HG03354 (cell line): ENCODE results near the gene ALDH3A1.
A peak's percentile ranks its signal among the peaks of the same experiment; 100 is the strongest.
"Not testable (repeated sequence)": the region's sequence is repeated elsewhere in the genome, so short reads cannot be mapped to it uniquely, and the experiment has no call there.

Source experiments
- ATAC-seq: cut with Tn5 transposase; IDR thresholded peaks from one replicate; pipeline ENCODE4 v1.9.1; 2021; ENCODE audit warnings: mild to moderate bottlenecking; ENCODE audit not compliant: unreplicated experiment, poor library complexity, severe bottlenecking

The ALDH3A1 gene

DNA sequence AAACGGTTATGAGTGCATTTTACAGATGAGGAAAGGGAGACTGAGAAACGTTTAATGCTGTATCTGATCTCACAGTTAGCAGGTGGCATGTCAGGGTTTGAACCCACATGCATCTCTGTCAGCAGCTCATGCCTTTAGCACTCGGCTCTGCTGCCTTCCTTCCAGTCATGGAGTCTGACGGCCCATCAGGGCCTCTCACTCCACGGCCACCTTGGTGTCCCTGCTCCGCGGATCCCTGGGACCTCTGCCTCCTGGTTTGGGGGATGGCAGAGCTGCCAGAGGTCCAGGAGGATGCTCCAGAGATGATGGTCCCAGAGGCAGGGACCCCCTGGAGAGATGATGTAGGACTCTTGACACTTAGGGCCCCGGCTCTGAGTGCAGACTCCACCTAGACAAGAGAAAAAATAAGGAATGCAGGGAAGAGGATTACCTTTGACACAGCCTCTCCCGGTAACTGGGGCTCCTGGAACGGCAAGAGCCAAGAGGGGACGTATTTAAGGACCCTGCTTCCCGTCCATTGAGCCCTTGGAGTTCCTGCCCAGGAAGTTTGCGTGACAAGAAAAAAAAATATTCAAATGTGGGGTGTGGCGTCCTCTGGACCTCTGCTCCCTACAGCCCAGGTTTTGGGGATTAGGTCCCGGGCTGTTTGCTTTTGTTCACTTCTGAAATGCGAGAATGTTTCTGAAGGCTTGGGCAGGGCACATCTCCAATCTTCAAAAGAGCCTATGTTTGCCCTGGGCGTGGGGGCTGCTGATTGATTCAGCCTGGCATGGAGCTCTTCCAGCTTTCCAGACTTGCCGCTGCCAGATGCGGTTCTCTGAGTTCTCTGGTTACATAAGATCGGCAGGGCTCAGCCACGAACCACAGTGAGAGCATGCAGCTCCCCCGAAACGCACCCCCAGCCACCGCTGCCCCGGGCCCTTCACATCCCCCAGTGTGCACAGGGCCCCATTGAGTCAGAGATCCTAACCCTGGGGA, at the start of gene ALDH3A1:
ALDH3A1 (minus strand) TSS at position 470 of the 978 bp plus-strand sequence. CDS start 3,169 bp downstream, outside the sequence.
- no peak for ATAC-seq

DNA sequence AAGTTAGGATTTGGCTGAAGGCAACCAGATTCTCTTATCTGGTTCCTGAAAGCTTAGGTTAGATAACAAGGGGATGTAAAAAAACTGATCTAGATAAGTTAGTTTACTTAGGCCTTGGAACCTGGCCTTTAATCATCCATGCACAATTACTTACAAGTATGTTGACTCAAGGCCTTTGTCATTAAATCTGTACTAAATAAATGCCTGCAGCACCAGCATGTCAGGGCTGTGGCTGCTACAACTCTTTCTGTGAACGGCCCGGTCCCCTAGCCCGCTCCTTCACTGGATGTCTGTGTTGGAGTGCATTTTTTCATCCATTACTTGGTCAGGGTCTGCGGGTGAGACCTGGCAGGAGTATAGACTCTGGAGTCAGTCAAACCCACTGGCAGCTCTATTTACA, 48.4 kb upstream of the ALDH3A1 start:
- ATAC-seq, result no peak

DNA sequence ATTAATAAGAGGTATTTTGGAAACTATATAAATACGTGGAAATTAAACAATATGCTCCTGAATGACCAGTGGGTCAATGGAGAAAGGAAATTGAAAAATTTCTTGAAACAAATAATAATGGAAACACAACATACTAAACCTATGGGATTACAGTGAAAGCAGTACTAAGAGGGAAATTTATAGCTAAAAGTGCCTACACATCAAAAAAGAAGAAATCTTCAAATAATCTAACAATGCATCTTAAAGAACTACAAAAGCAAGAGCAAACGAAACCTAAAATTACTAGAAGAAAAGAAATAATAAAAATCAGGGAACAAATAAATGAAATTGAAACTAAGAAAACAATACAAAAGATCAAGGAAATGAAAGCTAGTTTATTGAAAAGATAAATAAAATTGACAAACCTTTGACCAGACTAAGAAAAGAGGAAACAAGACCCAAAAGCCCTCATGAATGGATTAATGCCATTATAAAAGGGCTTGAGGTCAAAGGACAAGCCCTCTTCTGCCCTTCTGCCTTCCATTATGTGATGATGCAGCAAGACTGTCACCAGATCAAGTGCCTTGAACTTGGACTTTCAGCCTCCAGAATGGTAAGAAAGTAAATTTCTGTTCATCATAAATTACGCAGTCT, 43.9 kb upstream of the ALDH3A1 start:
- no peak for ATAC-seq

DNA sequence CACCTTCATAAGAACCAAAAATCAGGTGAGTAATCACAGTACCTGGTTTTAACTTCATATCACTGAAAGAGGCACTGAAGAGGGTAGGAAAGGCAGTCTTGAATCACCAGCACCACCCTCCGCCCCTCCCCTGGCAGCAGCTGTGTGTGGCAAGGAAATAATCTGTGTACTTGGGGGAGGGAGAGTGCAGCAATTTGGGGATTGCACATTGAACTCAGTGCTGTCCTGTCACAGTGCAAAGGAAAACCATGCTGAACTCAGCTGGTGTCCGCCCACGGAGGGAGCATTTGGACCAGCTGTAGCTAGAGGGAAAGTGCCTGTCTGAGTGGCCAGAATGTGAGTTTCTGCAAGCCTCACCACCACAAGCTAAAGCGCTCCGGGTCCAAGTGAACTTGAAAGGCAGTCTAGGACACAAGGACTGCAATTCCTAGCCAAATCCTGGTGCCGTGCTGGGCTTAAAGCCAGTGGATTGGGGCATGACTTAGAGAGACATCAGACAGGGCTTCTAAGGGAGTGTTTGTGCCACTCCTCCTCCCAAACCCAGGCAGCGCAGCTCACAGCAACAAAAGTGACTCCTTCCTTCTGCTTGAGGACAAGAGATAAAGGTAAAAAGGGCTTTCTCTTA, 39.7 kb upstream of the ALDH3A1 start:
- ATAC-seq, result no peak

DNA sequence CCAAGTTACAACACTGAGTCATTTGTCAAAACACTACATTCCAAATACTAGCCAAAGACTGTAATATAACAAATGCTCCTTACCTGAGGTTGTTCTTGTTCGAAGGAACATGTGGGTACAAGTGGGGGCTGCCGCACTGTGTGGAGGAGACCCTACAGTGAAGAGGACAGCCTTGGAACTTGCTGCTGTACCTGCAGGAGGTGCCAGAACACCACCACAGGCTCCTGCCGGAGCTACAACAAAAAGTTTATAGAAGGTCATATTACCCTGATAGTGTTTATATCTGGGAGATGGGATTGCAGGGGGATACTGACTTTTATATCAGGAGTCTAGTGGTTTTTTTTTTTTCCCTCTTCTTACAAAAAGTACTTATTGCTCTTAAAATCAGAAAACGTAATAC, 37.8 kb upstream of the ALDH3A1 start:
- ATAC-seq, result no peak

DNA sequence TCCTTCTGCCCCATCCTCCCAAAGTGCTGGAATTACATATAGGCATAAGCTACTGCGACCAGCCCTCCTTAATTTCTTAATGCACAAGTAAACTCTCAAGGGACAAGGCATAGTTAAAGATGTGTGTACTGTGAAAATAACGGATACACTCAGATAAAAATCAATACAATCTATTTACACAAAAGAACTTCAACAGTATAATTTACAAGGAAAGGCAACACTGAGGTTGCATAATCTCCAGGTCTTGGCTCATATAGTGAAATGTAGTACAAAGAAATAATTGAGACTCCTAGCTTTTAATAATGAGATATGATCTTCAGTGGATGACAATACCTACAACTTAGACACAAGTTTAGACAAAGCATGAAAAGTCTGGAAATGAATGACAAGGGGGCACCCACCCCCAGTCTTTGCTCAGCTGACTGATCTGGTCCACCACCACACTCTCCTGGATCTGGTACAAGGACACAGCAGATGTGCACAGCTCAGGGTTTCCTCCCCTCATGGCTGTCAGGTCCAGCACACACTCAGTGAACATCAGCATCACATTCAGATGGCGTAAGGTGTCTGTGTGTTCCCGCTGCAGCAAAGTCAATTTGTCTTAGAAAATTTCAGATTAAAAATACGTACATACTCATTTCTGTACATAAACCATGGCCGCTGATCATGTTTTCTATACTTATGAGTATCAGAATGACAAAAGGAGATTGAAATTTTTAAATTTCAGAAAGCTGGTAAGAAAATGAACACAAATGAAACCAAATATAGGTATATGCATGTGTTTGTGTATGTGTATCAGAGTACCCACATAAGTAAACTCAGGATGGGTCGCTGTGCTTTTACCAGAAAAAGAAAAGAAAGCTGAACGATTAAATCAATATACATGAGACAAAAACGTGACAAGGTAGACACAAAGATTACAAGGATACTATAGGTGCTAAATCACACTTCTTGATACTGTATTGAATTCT, 33.7 kb upstream of the ALDH3A1 start:
- ATAC-seq, result no peak

DNA sequence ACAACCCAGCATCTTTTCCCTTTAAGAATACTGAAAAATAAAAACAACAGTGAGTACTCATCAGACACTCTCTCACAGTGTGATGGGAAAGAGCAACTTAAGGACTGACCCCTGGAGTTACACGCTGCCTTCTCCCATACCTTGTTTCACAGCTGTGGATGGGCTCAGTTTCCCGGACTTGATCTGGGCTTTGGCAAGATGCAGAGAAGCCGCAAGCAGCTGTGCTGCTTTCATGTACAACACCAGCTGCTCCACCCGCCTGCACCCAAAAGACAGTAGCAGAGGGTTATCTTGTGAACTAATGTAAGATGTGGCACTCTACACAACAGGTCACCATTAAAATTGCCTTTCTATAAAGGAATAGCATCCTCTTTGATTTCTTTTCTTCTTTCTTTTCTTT, 32.7 kb upstream of the ALDH3A1 start:
- no peak for ATAC-seq

DNA sequence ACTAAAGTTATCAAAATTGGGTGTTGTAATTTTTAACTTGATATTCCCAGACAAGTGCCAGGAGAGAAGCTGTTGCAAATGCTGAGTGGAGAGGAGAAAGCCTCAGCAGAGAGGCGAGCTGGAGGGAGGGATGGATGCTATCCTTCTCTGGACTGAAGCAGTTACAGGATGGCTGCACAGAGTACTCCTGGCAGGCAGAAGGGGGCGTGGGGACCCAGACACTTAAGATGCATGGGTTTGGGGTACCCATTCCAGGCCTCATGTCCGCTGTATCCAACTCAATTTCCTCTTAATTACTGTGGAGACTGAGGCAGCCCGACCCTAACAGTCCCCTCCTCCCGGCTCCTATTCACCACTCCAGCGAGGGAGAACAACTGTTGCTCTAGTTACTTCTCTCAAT, 25.4 kb upstream of the ALDH3A1 start:
- ATAC-seq, result no peak

DNA sequence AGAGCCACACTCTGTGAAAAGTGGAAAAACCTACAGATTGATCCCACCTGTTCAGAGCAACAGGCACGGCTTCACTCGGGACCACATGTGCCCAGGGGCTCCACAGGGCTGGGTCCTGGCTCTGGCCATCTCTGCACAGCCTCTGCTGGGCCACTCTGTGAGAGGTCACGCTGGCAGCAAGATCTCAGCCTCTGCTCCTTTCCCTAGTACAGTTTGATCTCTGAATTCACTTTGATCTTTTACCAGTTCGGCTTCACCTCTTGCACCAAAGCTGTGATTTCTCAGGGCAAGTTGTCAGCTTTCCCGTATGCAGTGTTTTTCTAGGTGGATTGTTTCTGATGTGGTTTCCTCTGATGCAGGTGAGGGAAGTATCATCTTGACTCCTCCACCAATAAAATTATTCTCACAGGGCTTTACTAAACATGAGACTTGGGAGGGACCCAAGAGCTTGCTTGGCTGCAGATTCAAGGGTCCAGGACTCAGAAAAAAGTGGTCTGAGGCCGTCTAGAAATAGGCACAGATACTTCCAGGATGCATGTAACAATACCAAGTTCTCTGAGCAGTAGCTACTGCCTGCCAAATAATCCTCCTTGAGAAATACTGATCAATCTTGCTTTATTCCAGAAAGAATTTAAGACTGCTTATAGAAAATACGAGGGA, 24.0 kb upstream of the ALDH3A1 start:
- ATAC-seq, result no peak

DNA sequence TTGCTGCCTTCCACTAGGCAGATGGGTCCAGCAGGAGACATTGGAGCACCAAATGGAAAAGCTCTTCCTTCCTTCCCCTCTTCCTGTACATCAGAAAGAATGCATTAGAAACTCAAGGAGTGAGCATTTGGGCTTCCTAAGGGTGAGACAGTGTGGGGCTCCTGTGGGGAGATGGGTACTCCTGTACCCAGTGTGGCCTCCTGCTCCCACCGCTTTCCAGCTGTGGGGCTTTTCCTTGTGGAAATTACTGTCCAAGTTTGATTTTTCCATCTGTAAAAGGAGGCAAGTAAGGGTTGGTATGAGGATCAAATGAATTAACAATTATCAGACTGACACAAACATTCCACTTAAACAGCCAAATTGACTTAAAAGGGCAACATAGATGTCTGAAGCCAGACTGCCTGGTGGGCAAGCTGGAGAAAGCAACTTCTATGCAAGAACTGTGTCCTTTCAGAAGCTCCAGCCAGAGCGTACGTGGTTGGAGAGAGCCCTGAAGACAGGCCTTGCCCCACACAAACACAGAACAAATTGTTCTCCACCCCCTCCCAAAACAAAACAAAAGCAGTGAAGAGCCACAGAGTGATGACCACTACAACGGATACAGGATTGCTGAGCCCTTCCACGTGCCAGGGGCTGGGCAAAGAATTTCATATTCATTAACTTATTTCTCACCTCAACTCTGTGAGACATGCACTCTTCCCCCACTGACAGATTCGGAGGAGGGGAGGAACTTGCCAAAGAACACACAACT, 23.1 kb upstream of the ALDH3A1 start:
- no peak for ATAC-seq

DNA sequence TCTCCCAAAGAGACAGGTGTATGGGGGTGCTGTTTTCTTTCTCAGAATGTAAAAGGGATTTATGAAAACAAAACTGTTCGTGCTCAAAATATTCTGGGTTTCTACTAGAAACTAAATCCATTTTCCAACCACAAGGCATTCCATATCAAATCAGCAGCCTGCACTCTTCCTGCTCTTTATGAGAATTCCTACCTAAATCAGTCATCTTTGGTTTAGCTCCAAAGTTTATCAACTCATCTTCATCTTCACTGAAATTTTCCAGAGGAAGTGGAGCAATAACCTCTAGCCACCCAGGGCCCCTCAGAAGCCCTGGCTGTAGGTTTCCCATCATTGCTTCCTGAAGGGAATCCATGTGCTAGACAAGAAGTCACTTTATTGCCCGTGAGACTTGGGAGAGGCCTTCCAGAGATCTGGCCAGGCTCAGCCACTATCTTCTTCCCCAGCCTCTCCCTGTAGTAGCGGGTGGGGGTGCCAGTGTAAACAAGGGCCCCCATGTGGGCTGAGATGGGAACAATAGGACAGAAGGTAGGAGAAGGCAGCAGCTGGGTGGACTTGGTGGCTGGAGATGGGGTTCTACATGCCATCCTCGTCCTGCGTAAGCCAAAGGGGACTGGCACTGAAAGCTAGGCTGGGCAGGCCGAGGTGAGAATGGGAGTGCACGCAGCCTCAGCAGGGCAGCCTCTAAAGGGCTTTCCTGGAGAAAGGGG, 22.0 kb upstream of the ALDH3A1 start:
- ATAC-seq, result no peak

DNA sequence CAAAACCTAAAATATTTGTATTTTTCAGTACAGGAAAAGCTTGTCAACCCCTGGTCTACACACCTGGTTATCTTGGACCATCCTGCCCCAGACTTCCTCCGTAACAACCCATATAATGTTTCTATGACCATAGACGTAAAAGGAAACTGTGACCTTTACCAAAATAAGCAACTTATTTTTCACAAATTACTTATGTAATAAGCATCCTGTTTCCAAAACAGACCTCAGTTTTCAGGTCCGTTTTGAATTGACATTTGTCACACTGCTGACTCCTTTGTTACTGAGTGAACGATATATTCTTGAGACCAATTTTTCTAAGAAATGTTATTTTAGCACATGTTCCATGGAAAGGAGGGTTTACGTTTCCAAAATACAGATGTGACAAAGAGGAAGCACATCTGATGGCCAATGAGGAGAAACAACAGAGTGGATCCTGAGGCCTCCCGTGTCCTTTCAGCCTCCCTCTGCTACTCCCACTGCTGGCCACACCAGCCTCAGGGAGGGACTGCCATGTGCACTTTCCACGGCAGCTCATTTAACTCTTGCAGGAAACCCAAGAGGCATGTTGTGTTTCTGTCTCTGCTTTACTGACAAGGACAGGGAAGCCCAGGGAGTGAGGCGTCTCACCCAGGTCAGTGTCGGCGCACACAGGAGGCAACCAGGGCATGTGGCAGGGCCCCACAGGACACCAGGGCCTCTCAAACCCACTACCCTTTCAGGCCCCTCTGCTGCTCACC, 20.1 kb upstream of the ALDH3A1 start:
- ATAC-seq, result no peak

DNA sequence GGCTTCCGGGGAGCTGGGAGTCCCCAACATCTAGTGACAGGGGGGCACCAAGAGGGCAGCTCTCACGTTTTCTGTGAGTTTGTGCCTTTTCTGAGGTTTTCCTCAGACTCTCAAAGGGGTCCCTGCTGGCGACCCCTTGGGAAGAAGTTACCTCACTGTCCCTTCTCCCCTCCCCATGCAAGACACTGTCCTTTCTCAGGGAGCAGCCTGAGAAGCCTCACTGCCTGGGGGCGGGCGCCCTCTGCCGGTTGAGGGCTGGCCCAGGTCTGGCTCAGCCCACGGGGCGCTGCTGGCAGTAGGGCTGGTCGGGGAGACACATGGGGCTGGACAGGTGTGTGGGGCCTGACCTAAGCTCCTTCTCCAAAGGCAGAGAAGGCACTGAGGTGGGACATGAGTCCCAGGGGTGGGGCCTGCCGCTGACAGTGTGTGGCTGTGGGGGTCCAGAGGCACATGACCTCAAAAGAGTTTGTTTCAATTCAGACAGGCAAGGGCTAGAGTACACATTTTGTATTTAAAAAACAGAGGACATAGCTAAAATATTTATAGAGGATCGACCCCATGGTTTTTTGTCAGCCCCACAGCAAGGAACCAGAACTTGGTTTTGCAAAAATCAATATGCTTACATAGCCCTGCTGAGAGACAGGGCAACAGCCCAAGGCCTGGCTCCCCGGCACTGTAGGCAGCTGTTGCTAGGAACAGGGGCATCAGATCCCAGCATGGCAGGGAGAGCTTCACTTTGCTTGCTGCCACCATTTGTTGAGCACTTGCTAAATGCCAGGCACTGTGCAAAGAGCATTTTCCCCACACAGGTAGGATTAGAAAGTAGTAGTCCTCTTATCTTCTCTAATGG, 18.5 kb upstream of the ALDH3A1 start:
- ATAC-seq, result peak; percentile 65

DNA sequence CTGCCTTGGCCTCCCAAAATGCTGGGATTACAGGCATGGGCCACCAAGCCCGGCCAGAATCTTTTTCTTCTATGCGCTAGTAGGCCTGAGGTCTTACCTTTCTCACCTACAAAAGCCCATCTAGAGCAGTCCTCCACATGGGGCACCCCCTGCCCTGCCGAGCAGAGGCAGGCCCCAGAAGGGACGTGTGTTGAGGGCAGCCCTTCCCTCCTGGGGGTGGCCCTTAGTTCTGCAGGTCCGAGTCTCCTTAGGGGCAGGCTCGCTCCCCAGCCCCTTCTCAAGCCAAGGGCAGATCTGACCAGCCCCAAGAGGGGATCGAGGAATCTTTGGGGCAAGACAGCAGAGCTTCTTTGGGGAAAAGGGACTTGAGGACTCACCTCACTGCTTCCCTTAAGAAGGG, 17.9 kb upstream of the ALDH3A1 start:
- no peak for ATAC-seq

DNA sequence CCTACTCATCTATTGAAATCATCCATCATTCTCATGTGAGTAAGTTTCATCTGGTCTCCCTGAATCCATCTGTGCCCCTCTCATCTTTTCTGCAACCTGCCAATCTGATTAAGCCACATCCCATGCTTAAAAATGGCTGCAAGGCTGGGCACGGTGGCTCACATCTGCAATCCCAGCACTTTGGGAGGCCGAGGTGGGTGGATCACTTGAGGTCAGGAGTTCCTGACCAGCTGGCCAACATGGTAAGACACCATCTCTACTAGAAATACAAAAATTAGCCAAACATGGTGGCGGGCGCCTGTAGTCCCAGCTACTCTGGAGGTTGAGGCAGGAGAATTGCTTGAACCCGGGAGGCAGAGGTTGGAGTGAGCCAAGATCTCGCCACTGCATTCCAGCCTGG, 15.9 kb upstream of the ALDH3A1 start:
- not testable (repeated sequence) for ATAC-seq

DNA sequence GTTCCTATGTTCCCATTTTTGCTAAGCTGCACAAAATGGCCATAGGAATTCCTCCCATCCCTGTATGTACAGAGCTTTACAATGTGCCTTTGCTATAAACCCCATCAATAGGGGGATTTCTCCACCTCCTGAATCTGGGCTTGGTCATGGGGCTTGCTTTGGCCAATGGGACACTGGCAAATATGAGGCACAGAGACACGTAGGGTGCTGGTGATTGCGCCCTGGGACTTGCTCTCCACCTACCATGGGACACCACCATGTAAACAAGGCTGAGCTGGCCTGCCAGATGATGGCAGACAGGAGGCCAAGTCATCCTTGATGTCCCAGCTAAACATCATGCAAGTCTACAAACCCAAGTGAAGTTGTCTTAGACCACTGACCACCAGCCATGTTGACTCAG, 15.3 kb upstream of the ALDH3A1 start:
- no peak for ATAC-seq
